ENCODE data around the gene SHFL.

Gene SHFL

DNA sequence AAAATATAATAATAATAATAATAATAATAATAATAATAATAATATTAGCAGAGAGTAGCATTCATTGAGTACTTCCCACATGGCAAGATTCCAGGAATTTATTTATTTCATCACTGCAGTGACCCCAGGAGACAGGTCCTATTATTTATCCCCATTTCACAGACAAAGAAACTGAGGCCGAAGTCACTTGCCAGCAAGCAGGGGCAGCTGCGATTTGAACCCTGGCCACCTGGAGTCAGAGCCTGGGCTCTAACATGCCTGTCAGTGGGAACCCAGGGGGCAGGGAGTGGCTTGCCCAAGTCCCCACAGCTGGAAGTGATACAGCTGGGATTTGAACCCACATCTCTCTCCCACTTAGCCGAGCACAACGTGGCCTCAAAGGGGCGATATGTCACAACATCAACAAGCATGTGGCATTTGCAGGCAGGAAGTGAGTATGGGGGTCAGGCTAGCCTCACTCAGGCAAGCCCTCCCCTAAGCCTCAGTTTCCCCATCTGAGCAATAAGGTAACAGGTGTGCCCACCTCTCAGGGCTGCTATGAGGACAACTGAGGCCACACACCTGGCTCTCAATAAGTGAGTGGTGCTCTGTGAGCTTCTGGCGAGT, 2.9 kb downstream of the SHFL start:
- DNase-seq: no peak

DNA sequence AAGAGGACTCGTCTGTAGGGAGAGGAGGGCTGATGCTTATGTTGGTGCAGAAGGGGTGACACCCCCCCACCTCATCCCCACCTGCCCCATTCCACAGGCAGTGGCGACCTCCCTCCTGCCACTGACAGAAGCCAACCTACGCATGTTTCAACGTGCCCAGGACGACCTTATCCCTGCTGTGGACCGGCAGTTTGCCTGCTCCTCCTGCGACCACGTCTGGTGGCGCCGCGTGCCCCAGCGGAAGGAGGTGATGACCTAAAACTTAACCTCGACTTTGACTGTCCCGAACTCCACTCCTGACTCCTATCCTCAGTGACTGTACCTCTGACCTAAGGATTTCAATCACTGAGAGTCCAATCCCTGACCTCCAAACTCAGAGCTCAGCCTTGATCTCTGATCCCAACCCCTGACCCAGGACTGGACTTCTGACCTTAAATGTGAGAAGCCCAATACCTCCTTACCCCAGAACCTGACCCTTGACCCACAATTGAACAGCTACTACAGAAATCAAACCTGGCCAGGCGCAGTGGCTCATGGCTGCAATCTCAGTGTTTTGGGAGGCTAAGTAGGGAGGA, 3.8 kb downstream of the SHFL start:
- no peak for DNase-seq

DNA sequence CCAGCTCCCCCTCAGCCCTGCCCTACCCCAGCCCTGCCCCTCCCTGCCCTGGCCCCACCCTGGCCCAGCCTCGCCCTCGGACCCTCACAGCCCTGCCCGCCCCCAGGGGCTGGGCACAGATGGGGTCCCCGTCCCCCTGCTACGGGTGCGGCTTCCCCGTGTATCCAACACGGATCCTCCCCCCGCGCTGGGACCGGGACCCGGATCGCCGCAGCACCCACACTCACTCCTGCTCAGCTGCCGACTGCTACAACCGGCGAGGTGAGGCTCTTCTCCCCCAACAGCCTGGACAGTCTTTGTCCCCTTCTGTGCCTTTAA, 5.2 kb downstream of the SHFL start:
- DNase-seq: no peak

DNA sequence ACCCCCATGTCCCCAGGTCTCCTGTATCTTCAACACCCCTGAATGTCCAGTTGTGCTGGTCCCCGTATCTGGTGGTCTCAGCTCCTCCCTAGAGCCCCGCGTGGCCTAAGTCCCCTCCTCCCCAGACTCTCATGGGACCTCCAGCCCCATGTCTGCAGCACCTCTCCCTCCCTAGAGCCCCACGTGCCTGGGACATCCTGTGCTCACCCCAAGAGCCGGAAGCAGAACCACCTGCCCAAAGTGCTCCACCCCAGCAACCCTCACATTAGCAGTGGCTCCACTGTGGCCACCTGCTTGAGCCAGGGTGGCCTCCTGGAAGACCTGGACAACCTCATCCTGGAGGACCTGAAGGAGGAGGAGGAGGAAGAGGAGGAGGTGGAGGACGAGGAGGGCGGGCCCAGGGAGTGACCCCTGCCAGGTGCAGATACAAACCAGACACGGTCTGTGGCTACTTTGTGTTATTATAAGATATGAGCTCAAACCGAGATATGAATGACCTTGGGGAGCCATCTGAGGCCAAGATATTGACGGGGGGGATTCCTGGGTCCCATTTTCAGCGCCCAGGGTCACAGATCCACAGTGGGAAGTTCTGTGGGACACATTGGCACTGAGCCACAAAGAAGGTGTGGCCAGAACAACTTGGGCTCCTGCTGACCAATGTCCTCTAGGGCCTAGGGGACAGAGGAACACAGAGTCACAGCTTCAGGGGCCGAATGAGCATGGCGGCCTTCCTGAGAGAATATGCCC, 6.0 kb downstream of the SHFL start:
- DNase-seq: no peak

DNA sequence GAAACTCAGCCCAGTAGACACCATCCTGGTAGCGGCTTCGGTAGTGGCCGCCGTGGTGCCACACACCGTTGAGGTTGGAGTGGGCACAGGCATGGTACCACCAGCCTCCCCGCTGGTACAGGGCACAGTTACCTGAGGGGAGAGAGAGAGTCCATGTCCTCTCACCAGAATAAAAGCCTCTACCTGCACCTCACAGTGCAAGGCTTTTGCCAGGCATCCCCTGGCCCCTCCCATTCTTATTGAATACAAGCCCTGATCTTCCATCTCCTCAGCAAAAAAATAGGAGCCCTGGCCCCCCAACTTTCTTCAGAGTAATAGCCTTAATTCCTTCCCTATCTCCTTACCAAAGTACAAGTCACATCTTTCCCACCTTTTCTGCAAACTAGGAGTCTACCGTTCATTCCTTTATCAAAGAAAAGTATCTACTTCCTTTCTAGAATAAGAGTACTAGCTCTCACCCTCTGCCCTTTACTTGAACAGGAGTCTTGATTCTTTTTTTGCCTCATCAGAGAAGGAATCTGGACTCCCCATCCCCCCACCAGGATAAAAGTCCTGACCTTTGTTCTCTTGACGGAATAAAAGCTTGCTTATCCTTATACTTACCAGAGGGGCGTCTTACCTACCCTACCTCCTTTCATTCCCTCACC, 6.7 kb downstream of the SHFL start:
- DNase-seq: no peak

DNA sequence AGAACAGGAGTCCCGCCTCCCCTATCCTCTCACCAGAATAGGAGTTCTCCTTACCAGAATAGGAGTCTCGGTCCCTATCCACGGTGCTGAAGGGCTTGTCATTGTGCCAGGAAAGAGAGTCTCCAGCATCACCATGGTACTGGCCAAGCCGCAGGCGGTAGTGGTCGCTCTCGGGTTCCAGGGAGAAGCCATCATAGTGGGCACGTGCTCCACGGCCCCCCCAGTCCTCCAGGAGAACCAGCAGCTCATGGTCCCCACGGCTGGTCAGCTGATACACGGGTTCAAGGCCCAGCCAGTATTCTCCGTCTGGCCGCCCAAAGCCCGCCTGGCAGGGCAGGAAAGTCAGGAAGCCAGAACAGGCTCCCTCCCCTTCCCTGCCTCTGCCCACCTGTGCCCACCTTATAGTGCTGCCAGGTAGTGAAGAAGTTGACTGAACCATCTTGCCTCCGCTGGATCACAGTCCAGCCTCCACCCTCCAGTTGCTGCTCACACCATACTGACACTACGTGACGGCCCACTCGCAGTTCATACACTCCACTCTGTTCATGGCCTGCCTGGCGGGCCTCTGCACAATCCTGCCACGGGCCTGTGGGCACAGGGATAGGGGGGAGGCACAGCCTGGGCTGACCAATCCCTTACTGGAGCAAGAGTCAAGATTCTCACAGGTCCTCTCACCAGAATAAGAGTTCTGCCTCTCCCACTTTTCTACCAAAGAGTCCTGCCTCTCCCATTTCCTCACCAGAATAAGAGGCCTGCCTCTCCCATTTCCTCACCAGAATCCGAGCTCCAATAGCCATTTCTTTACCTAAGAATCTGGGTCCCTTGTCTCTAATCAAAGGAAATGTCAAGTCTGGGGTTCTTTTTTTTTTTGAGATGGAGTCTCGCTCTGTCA, 7.4 kb downstream of the SHFL start:
- no peak for DNase-seq

DNA sequence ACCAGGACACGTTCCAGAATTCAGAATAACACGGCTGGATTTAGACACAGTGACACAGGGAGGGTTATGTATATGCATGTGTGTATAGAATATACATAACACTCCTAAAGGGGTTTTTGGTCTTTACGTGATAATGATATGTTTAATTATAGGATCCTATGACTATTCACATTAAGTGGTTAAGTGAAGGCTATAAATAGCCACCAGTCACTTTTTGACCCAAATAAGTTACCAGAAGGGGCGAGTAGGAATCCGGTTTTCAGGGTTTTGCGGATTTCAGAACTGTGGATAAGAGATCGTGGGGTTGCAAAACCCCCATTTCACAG, 9.5 kb downstream of the SHFL start:
- DNase-seq: no peak

DNA sequence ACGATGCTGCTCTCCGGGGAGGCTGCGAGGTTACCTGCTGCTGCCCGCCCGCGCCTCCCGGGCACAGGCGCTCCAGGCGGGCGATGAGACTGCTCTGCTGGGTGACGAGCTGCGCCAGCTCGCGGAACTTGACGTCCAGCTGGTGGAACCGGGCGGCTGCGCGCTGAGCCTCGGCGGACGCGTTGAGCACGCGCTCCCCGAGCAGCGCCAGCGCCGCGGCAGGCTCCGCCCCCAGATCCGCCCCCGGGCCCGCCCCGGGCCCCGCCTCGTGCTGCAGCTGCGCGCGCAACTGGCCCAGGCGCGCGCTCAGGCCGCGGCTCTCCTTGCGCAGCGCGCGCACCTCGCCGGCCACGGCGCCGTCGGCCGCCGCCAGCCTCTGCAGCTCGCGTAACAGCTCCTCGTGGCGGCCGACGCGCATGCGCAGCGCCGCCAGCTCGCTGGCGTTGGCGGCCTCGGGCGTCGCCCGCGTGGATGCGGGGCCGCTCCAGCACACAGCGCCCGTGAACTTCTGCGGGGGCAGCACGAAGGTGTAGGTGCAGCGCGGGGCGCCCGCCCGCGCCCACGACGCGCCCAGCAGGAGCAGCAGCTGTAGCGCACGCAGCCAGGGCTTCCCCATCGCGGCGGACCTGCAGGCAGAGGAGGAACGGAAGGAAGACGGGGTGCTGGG, 10.0 kb downstream of the SHFL start:
- DNase-seq: no peak

DNA sequence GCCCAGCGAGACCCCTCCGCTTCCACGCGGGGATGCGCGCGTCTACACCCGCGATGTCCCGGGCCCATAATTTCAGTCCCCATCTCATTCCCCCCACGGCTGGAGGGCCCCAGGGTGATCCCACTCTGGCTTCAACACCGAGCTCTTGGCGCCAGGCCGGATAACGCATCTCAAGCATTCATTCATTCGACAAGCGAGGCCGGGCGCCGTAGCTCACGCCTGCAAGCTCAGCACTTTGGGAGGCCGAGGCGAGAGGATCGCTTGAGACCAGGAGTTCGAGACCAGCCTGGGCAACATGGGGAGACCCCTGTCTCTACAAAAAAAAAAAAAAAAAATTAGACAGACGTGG, 10.5 kb downstream of the SHFL start:
- DNase-seq: no peak

DNA sequence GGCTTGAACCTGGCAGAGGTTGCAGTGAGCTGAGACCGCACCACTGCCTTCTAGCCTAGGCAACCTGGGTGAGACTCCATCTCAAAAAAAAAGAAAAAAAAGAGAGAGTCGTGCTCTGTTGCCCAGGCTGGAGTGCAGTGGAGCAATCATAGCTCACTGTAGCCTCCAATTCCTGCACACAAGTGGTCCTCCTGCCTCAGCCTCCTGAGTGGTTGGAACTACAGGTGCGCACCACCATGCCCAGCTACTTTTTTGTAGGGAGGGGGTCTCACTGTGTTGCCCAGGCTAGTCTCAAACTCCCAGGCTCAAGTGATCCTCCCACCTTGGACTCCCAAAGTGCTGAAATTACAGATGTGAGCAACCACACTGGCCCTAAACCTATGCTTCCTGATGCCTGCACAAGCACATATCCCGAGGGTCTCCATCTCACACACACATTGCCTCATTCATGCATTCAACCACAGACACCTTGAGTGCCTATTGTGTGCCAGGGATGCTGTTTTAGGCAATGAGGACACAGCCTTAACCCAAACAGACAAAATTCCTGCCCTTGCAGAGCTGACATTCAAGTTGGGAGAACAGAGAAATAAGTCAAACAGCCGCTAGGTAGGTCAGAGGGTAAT, 14.2 kb downstream of the SHFL start:
- DNase-seq: no peak

DNA sequence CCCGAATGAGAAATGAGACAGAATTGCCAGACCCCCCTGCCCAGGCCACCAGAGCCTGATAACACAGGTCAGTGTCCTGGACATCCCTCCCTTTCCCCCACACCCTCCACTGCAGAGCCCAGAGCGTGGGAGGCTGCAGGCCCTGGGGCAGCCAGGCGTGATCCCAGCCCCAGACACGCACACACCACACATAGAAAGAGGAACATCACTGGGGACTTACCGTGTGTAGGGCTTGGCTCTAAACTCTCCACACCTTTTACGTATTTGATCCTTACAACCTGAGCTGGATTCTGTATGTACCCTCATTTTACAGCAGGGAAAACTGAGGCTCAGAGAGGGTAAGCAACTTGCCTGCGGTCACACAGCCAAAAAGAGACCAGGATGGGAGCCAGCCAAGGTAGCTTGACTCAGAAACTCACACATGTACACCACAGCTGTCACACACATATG, 16.7 kb downstream of the SHFL start:
- no peak for DNase-seq

DNA sequence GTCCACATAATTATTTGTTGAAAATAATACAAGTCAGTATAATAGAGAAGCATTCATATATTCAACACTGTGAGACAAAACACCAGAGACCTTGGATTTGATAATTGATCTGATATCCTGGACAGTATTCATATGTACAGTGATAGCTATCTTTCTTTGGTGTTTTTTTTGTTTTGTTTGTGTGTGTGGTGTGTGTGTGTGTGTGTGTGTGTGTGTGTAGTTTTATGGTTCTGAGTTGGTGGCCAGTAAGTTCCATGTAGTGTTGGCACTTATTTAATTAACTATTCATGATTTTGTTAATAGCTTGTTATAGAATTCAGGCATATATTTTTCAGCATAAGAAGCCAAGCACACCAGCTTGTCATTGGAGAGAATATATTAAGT, 18.0 kb downstream of the SHFL start:
- DNase-seq: no peak

DNA sequence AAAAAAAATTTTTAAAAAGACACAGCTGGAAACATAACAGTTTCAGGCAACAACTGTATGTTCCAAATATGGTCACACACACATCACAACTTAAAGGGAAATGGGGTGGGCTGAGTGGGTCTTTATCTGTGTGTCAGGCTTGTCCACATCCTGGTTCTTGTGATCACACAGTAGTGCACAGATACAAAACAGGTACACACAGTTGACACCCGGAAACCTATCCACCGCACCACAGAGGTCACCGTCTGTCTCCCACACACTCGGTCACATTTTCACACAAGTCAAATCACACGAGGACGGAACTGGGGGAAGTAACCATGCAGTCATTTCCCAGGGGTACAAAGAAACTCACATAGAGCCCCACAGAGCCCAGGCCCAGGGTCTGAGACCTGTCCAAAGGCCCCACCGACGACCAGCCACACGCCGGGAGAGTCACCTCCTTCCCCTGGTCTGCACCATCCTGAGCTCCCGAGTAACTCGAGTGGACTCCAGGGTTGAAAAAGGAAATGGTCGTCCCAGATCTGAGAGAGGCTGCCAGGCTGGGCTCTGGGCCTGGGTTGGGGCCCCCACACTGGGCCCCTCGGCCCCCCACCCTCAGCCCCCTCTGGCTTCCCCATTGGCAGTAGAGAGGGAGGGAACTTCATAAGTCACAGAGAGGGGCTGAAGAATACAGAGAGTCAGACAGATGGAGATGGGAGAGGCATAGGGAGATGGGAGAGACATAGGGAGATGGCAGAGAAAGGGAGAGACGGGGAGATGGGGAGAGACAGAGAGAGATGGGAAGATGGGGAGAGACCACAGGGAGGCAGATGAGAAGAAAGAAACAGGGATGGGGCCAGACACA, 18.8 kb downstream of the SHFL start:
- DNase-seq: no peak

DNA sequence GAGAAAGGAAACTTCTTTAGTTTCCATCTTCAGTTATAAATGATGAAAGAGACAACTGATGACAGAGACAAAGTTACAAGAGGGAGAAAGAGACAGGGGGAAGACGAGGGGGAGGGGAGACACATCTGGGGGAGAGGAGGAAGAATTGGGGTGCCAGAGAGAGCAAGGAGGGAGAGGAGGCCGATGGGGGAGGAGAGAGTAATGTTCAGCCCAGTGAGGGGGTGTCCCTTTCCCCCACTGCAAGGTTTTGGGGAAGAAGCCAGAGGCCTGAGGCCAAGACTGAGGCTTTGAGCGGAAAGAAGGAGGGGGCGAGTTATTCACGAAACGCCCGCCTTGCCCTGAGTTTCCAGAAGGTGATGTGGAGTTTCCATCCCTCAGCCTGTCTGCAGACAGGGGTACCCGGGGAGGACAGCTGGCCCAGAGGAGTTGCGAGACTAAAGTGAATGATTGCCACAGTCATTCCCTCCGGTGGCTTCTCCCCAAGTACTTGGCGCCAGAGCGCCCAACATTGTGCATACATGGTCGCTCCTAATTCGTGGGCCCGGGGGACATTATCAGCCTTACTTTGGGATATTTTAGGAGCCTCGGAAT, 19.5 kb downstream of the SHFL start:
- no peak for DNase-seq

DNA sequence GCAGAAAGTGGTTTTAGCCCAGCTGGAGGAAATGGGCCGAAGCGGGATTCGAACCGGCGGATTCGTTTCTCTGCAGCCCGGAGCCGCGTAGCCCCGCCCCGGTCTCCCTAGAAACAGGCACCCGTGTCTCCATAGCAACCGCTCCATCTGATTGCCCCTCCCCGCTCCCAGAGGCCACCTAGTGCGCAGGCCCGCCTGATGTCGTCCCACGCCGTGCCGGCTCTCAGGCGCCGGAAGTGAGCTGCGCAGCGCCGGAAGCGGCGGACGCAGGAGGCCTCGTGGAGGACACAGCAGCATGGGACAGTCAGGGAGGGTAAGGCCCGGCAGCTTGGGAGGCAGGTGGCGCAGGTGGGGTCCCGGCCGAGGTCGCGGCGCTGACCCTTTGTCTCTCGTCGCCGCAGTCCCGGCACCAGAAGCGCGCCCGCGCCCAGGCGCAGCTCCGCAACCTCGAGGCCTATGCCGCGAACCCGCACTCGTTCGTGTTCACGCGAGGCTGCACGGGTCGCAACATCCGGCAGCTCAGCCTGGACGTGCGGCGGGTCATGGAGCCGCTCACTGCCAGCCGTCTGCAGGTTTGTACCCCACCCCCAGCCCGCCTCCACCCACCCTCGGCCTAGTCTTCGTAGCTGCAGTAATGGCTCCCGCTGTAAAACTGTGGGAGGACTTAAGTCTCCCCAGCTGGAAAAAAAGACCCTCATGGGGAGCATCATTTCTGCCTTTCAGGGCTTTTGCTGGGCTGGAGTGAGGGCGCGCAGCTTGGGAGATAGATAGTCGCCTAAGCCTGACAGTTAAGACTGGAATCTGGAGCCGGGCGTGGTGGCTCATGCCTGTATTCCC, 20.2 kb downstream of the SHFL start, which contains the start of gene PPAN:
Gene PPAN, plus strand, starts transcription at position 263 of the 837 bp plus-strand sequence. Its CDS starts 33 bp downstream, at position 296.
- DNase-seq: peak; percentile 97

DNA sequence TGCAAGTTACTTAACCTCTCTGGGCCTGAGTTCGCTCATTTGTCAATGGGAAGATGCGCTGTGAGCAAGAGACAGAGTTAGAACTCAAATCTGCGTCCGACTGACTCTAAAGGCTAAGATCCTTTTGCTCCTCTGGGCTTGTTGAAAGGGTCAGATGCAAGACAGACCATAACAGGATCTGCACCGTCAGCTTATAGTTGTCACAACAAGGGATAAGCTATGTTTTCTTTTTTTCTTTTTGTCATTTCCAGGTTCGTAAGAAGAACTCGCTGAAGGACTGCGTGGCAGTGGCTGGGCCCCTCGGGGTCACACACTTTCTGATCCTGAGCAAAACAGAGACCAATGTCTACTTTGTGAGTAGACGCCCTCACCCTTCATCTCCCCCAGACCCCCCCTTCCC, 21.1 kb downstream of the SHFL start:
- DNase-seq: no peak

DNA sequence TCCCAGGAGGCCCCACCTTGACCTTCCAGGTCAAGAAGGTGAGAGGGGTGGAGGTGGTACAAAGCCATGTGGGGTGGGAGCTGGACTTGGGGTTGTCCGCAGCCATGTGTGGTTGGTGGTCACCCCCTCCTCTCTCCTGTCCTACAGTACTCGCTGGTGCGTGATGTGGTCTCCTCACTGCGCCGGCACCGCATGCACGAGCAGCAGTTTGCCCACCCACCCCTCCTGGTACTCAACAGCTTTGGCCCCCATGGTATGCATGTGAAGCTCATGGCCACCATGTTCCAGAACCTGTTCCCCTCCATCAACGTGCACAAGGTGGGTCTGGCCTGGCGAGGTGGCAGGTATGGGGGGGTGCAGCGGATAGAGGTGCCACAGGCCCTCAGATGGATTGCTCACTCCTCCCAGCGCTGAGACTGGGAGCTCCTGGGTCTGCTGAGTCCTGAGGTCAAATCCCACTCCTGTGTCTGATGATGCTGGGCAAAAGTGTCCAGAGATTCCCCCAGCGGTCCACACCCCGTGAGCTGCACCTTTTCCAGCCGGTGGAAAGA, 21.8 kb downstream of the SHFL start:
- DNase-seq: no peak

DNA sequence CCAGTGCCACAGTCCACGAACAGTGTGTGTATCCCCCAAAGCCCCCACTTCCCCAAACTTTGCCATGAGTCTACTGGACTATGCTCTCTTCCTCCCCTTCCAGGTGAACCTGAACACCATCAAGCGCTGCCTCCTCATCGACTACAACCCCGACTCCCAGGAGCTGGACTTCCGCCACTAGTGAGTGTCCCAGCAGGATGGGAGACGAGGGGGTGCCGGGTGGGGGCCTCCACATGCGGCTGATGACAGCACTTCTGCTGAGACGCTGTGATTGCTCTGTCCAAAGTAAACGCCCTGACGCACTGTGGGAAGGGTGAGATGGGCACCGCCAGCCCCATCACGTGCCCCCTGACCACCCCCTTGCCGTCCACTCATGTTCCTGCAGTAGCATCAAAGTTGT, 23.4 kb downstream of the SHFL start:
- DNase-seq: no peak
